HEK293 (cell line): ENCODE data around the gene CDK1.

Source experiments
- SP2 ChIP-seq: fragments of 450-650 bp; formaldehyde crosslinking; IDR thresholded peaks from 2 replicates; pipeline ENCODE4 v1.5.1; 2016; ENCODE audit warnings: missing biosample characterization, missing genetic modification characterization
- ZBTB8A ChIP-seq: fragments of 450-650 bp; formaldehyde crosslinking; IDR thresholded peaks from 2 replicates; pipeline ENCODE4 v1.5.1; 2016; ENCODE audit warnings: missing biosample characterization, missing genetic modification characterization
- ZSCAN30 ChIP-seq: fragments of 450-650 bp; IDR thresholded peaks from 2 replicates; pipeline ENCODE4 v1.5.1; 2018; ENCODE audit warnings: missing biosample characterization, mild to moderate bottlenecking, missing genetic modification characterization, moderate library complexity
- TF ChIP-seq, protein P1 (sequence below): fragments of 450-650 bp; formaldehyde crosslinking; IDR thresholded peaks from 2 replicates; pipeline ENCODE4 v1.5.1; 2016; ENCODE audit warnings: missing biosample characterization, missing genetic modification characterization
- TF ChIP-seq, protein P2 (sequence below): fragments of 450-650 bp; formaldehyde crosslinking; IDR thresholded peaks from 2 replicates; pipeline ENCODE4 v1.5.1; 2016; ENCODE audit warnings: missing biosample characterization, missing genetic modification characterization, low read depth
- TF ChIP-seq, protein P3 (sequence below): fragments of 450-650 bp; formaldehyde crosslinking; IDR thresholded peaks from 2 replicates; pipeline ENCODE4 v1.5.1; 2016; ENCODE audit warnings: missing biosample characterization, missing genetic modification characterization

DNA sequence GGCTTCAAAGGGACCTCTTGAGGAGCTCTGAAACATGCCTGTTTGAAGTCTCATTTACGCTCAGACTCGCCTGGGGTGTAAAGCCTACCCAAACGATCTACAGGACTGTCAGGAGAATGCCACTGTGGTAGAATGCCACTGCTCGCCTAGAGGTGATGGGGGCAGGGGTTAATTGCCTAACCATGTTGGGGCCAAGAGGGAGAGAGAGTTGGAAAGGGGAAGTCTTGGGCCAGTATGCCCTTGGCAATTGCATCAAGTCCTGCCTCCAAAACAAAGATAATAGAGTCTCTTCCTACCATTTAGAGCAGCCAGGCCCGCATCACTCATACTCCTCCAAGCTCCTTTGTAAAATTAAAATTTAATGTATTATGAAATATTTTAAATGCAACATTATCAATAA lies 25.2 kb downstream of the CDK1 start:
- TF ChIP-seq, protein P1, sequence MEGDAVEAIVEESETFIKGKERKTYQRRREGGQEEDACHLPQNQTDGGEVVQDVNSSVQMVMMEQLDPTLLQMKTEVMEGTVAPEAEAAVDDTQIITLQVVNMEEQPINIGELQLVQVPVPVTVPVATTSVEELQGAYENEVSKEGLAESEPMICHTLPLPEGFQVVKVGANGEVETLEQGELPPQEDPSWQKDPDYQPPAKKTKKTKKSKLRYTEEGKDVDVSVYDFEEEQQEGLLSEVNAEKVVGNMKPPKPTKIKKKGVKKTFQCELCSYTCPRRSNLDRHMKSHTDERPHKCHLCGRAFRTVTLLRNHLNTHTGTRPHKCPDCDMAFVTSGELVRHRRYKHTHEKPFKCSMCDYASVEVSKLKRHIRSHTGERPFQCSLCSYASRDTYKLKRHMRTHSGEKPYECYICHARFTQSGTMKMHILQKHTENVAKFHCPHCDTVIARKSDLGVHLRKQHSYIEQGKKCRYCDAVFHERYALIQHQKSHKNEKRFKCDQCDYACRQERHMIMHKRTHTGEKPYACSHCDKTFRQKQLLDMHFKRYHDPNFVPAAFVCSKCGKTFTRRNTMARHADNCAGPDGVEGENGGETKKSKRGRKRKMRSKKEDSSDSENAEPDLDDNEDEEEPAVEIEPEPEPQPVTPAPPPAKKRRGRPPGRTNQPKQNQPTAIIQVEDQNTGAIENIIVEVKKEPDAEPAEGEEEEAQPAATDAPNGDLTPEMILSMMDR (tag by site-specific recombination) = no peak
- TF ChIP-seq ZBTB8A (no peak), SP2 (tag by site-specific recombination) (no peak), ZSCAN30 (tag by site-specific recombination) (no peak)
- TF ChIP-seq, protein P2, sequence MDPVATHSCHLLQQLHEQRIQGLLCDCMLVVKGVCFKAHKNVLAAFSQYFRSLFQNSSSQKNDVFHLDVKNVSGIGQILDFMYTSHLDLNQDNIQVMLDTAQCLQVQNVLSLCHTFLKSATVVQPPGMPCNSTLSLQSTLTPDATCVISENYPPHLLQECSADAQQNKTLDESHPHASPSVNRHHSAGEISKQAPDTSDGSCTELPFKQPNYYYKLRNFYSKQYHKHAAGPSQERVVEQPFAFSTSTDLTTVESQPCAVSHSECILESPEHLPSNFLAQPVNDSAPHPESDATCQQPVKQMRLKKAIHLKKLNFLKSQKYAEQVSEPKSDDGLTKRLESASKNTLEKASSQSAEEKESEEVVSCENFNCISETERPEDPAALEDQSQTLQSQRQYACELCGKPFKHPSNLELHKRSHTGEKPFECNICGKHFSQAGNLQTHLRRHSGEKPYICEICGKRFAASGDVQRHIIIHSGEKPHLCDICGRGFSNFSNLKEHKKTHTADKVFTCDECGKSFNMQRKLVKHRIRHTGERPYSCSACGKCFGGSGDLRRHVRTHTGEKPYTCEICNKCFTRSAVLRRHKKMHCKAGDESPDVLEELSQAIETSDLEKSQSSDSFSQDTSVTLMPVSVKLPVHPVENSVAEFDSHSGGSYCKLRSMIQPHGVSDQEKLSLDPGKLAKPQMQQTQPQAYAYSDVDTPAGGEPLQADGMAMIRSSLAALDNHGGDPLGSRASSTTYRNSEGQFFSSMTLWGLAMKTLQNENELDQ = no peak
- TF ChIP-seq, protein P3, sequence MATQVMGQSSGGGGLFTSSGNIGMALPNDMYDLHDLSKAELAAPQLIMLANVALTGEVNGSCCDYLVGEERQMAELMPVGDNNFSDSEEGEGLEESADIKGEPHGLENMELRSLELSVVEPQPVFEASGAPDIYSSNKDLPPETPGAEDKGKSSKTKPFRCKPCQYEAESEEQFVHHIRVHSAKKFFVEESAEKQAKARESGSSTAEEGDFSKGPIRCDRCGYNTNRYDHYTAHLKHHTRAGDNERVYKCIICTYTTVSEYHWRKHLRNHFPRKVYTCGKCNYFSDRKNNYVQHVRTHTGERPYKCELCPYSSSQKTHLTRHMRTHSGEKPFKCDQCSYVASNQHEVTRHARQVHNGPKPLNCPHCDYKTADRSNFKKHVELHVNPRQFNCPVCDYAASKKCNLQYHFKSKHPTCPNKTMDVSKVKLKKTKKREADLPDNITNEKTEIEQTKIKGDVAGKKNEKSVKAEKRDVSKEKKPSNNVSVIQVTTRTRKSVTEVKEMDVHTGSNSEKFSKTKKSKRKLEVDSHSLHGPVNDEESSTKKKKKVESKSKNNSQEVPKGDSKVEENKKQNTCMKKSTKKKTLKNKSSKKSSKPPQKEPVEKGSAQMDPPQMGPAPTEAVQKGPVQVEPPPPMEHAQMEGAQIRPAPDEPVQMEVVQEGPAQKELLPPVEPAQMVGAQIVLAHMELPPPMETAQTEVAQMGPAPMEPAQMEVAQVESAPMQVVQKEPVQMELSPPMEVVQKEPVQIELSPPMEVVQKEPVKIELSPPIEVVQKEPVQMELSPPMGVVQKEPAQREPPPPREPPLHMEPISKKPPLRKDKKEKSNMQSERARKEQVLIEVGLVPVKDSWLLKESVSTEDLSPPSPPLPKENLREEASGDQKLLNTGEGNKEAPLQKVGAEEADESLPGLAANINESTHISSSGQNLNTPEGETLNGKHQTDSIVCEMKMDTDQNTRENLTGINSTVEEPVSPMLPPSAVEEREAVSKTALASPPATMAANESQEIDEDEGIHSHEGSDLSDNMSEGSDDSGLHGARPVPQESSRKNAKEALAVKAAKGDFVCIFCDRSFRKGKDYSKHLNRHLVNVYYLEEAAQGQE = no peak
